Measurements from ENCODE around the gene RPS5.
"Not testable (repeated sequence)": the region's sequence is repeated elsewhere in the genome, so short reads cannot be mapped to it uniquely, and the experiment has no call there.

DNA sequence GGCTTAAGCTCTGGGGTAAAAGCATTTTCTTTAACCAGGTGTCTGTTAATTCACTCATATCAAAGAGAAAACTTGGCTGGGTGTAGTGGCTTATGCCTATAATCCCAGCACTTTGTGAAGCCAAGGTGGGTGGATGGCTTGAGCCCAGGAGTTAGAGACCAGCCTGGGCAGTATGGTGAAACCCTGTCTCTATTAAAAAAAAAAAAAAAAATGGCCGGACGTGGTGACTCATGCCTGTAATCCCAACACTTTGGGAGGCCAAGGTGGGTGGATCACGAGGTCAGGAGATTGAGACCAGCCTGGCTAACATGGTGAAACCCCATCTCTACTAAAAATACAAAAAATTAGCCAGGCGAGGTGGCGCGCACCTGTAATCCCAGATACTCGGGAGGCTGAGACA lies 10.3 kb upstream of the RPS5 start:
- not testable (repeated sequence) for TF ChIP-seq POLR2A (IDR thresholded peaks at IDR 0.05; ENCODE audit: low read length); GATA1 (IDR thresholded peaks at IDR 0.05; ENCODE audit: low read depth, low read length)
